ENCODE measurements around the gene DOC2B. TPM values are rescaled to one million over a fixed set of nuclear protein-coding genes. Genes with fewer than 3 reads are reported as not detected.

The DOC2B gene
- total and polyA plus RNA-seq, 2 of the 13 experiments (the other 11 are each of a cell fraction or from before 2014, with no cell fraction given): 0.09 to 0.22 TPM

- TF ChIP-seq CHD2 (IDR thresholded peaks at IDR 0.05; ENCODE audit: low read depth, low read length) (no peak), PAF1 (CRISPR knock-in tag; IDR thresholded peaks at IDR 0.05) (no peak), ZNF724P (CRISPR knock-in tag; IDR thresholded peaks at IDR 0.05; ENCODE audit: borderline replicate concordance) (no peak), ATF6 (CRISPR knock-in tag; conservative IDR thresholded peaks at IDR 0.05) (no peak)
These were observed 8.1 kb downstream of the DOC2B start (continued) for GRCh38 chr17:173166-173911.

GRCh38 chr17:172401-172800 lies 9.0 kb downstream of the DOC2B start:
- no peak overlapping the region for H3K4me2 ChIP-seq (ENCODE audit: low read depth, low read length)
- H3K4me1 ChIP-seq (ENCODE audit: insufficient read depth, low read length): no peaks in the 10 kb centered on the region
- peaks cover 2 to 28% of the 10 kb centered on the region in 2 experiments; a peak in 3 of 5 replicates for H3K27me3 ChIP-seq (ENCODE audit: control insufficient read depth in 1 of 2, insufficient read depth in 2 of 2, low read length in 2 of 2)
- H3K36me3 ChIP-seq (replicated peaks in 1 of 2; ENCODE audit: control insufficient read depth in 1 of 2, insufficient read depth in 2 of 2, low read length in 2 of 2): no peaks in the 10 kb centered on the region
- 0 out of 2 replicates have a peak, but pooled peaks cover 4% of the 10 kb centered on the region for H4K20me1 ChIP-seq (ENCODE audit: insufficient read depth, low read length)
- no TSS peak for BruUV-seq (replicated peaks)
- WGBS (ENCODE audit: low lambda C conversion rate): 28% methylated on average over 5 of the region's 11 CpGs
- no peaks in the 10 kb centered on the region for H3K79me2 ChIP-seq (ENCODE audit: insufficient read depth, low read length)
- no peak overlapping the region for H3K27ac ChIP-seq (ENCODE audit: extremely low read length, insufficient read depth, low read length)
- no peak for TF ChIP-seq SP2 (CRISPR knock-in tag; IDR thresholded peaks at IDR 0.05)
- TF ChIP-seq KLF11 (CRISPR knock-in tag; IDR thresholded peaks at IDR 0.05): no peak
- no peak for TF ChIP-seq NR3C1 (CRISPR knock-in tag; IDR thresholded peaks at IDR 0.05)
- TF ChIP-seq CCAR2 (optimal IDR thresholded peaks at IDR 0.05; ENCODE audit: low read depth, low read length): no peak
- no peak for TF ChIP-seq FOXP1 (IDR thresholded peaks at IDR 0.05)
- TF ChIP-seq FOXP1 (CRISPR knock-in tag; IDR thresholded peaks at IDR 0.05): no peak
- no peak for TF ChIP-seq TCF7 (IDR thresholded peaks at IDR 0.05; ENCODE audit: low read depth)
- TF ChIP-seq ZNF350 (CRISPR knock-in tag; IDR thresholded peaks at IDR 0.05; ENCODE audit: borderline replicate concordance, low read depth): no peak
- no peak for TF ChIP-seq ZNF678 (CRISPR knock-in tag; IDR thresholded peaks at IDR 0.05)
- no peak for TF ChIP-seq NFRKB (IDR thresholded peaks at IDR 0.05)
- TF ChIP-seq CBX1 (IDR thresholded peaks at IDR 0.05; ENCODE audit: low read depth): no peak
- no peak for TF ChIP-seq ZIK1 (CRISPR knock-in tag; IDR thresholded peaks at IDR 0.05; ENCODE audit: borderline replicate concordance, low read depth)
- no peak for TF ChIP-seq ELF4 (CRISPR knock-in tag; IDR thresholded peaks at IDR 0.05; ENCODE audit: borderline replicate concordance)
- DNase-seq (ENCODE audit: low spot score): no peak
- H3K4me3 ChIP-seq (replicated peaks in 1 of 3; ENCODE audit: insufficient read depth in 1 of 3, low read depth in 2 of 3, low read length in 3 of 3): no peak overlapping the region
- no peaks in the 10 kb centered on the region for H3K9me3 ChIP-seq (ENCODE audit: low read length)
- ATAC-seq: no peak; the same call in 1 of the 3 replicates
- no peak overlapping the region for H3K9ac ChIP-seq (ENCODE audit: insufficient read depth, low read depth, low read length)
- POLR2A ChIA-PET: no interaction called here
- in situ Hi-C loops (cut with HindIII; ENCODE audit: extremely low pct_ligation_motif_present, low pct_unique_long_range_greater_than_20kb): no loop called here
- no peak overlapping the region for H2AFZ ChIP-seq (ENCODE audit: low read length)
- CTCF ChIA-PET (ENCODE audit: low intra/inter-chr PET ratio, low total read pairs): no interaction called here
- intact Hi-C loops (cut with micrococcal nuclease; ENCODE audit: unreplicated experiment): no loop called here
- FAIRE-seq: no peak

Measured in HepG2 (cell line).